HUES64 (cell line): ENCODE data around the gene JPT1. TPM values are rescaled to one million over a fixed set of nuclear protein-coding genes. Genes with fewer than 3 reads are reported as not detected.

Experiments
- H3K27ac ChIP-seq: 2 replicates; pipeline ENCODE4 v1.7.0; 2013; ENCODE audit warnings: low read depth, low read length, inconsistent platforms
- H3K27me3 ChIP-seq: 2 replicates; pipeline ENCODE4 v1.6.1; 2013; ENCODE audit warnings: mild to moderate bottlenecking, low read length; ENCODE audit not compliant: insufficient read depth
- H3K36me3 ChIP-seq: 2 replicates; pipeline ENCODE4 v1.6.1; 2013; ENCODE audit warnings: mild to moderate bottlenecking, low read length; ENCODE audit not compliant: insufficient read depth
- H3K4me1 ChIP-seq: 2 replicates; pipeline ENCODE4 v1.6.1; 2013; ENCODE audit warnings: mild to moderate bottlenecking, low read length, moderate library complexity; ENCODE audit not compliant: insufficient read depth
- H3K4me3 ChIP-seq: 2 replicates; pipeline ENCODE4 v1.5.1; 2013; ENCODE audit warnings: mild to moderate bottlenecking, low read length, moderate library complexity
- H3K9ac ChIP-seq: 2 replicates; pipeline ENCODE4 v1.6.1; 2013; ENCODE audit warnings: mild to moderate bottlenecking, low read depth, low read length
- H3K9me3 ChIP-seq: 2 replicates; pipeline ENCODE4 v1.6.1; 2013; ENCODE audit warnings: low read depth, low read length; ENCODE audit not compliant: insufficient read depth
- WGBS: fragments of 150-250, 120-280 bp; methylation state at CpG from one replicate; pipeline ENCODE4 v1.1.7; 2013; ENCODE audit warnings: missing lambda C conversion rate; 5-methylcytosine and 5-hydroxymethylcytosine counted together
- polyA plus RNA-seq, 2 experiments: library from polyadenylated mRNA; stranded (reverse); fragments of 50-300 nt; gene quantifications; one replicate each; pipeline ENCODE4 v1.2.3, GENCODE V29; 2013

JPT1 gene, protein sequence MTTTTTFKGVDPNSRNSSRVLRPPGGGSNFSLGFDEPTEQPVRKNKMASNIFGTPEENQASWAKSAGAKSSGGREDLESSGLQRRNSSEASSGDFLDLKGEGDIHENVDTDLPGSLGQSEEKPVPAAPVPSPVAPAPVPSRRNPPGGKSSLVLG
- polyA plus RNA-seq (2013, experiment 1 of 2), result 301 TPM
- polyA plus RNA-seq (2013, experiment 2 of 2), result 296 TPM

DNA sequence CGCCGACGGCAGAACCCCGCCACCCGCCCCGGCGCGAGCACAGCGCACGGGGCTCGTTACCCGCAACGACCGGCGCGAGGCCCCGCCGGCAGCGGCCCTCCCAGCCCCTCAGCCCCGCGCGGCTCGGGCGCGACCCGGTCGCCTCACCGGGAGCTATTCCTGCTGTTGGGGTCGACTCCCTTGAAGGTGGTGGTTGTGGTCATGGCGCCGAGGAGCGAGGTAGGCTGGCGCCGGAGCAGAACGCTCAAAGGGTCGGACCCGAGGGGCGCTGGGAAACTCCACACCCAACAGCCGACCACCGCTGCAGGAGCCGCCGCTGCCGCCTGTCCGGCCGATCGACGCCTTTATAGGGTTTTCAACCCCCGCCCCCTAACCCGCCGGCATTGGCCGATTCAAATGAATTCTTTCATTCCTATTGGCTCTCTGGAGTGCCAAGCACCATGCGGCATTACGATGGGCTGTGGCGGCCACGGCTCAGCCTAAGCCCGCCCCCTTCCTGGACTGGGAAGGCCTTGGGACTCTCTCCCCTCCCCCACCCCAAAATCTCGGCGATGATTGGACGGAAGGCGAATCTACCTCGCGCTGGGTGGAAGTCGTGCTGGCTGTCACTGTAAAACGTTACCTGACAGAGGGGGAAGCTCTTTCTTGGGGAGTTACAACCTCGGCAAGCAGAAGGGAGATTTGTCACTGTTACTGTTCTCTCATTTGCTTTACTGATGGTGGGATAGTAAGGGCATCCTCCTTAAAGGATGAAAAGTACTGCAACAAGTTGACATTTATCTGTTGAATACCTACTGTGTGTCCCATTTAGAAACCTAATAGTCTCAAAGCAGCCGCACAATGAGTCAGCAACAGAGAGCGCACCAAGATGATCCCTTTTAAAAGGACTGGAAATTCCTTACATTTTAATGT is at the start of gene JPT1:
JPT1 (minus strand) TSS at position 318 of the 912 bp plus-strand sequence; CDS start at position 203, 115 bp downstream.
- H3K27me3 ChIP-seq, result no peaks in the 10 kb centered on the region
- H3K4me3 ChIP-seq, result peak within 1 kb of the TSS; percentile 94
- 2% methylated on average over 67 of the region's 67 CpGs for whole genome bisulfite sequencing
- H3K36me3 ChIP-seq, result peaks cover 5% of the 10 kb centered on the region; the same call in 1 of the 2 replicates
- H3K4me1 ChIP-seq, result peaks cover 23% of the 10 kb centered on the region
- H3K27ac ChIP-seq, result peak within 1 kb of the TSS; percentile 78
- H3K9me3 ChIP-seq, result no peaks in the 10 kb centered on the region
- H3K9ac ChIP-seq, result peak within 1 kb of the TSS; percentile 95

DNA sequence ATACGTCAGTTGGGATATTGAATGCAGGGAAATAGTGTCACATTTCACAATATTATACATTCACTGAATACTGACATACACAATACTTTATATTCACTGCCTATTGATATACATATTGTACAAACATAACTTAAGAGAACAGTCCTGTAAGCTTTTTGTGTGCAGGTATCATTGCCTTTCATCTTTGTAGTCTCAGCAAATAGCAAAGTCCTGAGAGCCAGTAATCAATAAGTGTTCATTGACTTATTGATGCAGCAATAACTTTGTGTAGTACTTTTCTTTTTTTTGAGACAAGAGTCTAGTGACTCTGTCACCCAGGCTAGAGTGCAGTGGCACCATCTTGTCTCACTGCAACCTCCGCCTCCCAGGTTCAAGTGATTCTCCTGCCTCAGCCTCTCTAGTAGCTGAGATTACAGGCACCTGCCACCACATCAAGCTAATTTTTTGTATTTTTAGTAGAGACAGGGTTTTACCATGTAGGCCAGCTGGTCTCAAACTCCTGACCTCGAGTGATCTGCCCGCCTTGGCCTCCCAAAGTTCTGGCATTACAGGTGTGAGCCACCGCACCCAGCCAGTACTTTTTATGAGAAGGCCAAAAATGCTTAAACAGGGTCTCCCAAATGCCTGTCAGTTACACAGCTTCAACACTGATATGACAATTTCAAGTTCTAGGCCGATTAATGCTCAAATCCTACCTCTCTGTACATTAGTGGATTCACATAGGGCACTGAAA is 45.7 kb upstream of the JPT1 start:
- 93% methylated on average over 5 of the region's 6 CpGs for WGBS
- H3K27me3 ChIP-seq, result no peaks in the 10 kb centered on the region
- no peaks in the 10 kb centered on the region for H3K9me3 ChIP-seq
- H3K4me3 ChIP-seq, result no peak overlapping the region
- no peaks in the 10 kb centered on the region for H3K36me3 ChIP-seq
- no peak overlapping the region for H3K27ac ChIP-seq
- H3K4me1 ChIP-seq, result no peaks in the 10 kb centered on the region
- no peak overlapping the region for H3K9ac ChIP-seq

DNA sequence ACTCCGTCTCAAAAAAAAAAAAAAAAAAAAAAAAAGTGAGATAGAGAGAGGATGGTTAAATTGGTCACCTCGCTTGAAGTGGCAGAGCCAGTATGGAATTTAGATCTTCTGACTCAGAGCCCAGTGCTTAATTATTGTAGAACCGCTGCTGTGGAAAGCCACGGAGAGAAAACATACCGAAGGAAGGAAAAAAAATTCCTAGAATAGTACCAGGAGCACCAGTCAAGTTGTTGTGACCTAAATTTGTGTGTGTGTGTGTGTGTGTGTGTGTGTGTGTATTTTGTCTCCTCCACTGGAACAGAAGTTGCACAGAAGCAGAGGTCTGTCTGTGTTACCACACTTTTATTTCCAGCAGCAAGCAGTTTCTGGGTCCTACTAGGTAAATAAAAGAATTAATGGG is 40.6 kb upstream of the JPT1 start:
- 92% methylated on average over 4 of the region's 5 CpGs for WGBS
- Histone ChIP-seq H3K27ac (no peak overlapping the region), H3K27me3 (no peaks in the 10 kb centered on the region), H3K36me3 (no peaks in the 10 kb centered on the region), H3K9ac (no peak overlapping the region), H3K4me1 (no peaks in the 10 kb centered on the region), H3K9me3 (no peaks in the 10 kb centered on the region), H3K4me3 (no peak overlapping the region)

DNA sequence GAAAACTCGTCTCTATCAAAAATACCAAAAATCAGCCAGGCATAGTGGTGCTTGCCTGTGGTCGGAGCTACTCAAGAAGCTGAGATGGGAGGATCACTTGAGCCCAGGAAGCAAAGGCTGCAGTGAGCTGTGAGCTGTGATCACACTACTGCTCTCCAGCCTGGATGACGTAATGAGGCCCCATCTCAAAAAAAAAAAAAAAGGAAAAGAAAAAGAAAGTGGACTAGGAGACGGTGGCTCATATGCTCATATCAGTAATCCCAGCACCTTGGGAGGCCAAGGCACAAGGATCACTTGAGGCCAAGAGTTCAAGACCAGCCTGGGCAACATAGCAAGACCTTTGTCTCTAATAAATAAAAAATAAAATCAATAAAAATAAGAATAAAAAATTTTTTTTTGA is 37.3 kb upstream of the JPT1 start:
- no peaks in the 10 kb centered on the region for H3K36me3 ChIP-seq
- H3K4me1 ChIP-seq, result no peaks in the 10 kb centered on the region
- no peaks in the 10 kb centered on the region for H3K9me3 ChIP-seq
- no peak overlapping the region for H3K4me3 ChIP-seq
- no peak overlapping the region for H3K27ac ChIP-seq
- WGBS, result 85% methylated on average over 4 of the region's 4 CpGs
- H3K27me3 ChIP-seq, result no peaks in the 10 kb centered on the region
- H3K9ac ChIP-seq, result no peak overlapping the region

DNA sequence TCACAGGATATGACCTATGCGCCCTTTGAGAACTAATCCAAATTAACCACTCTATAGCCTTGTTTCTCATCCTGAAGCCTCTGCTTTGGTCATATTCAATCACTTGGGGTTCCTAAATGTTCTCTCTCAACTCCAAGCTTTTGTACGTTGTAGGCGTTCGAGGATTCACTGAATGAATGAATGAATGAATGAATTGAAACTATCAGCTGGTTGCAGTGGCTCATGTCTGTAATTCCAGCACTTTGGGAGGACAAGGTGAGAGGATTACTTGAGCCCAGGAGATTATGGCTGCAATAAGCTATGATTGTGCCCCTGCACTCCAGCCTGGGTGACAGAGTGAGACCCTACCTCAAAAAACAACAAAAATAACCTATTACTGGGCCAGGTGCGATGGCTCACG is 34.3 kb upstream of the JPT1 start:
- WGBS, result 92% methylated on average over 6 of the region's 6 CpGs
- H3K9ac ChIP-seq, result no peak overlapping the region
- no peaks in the 10 kb centered on the region for H3K36me3 ChIP-seq
- H3K4me3 ChIP-seq, result no peak overlapping the region
- no peak overlapping the region for H3K27ac ChIP-seq
- no peaks in the 10 kb centered on the region for H3K27me3 ChIP-seq
- H3K9me3 ChIP-seq, result no peaks in the 10 kb centered on the region
- no peaks in the 10 kb centered on the region for H3K4me1 ChIP-seq

DNA sequence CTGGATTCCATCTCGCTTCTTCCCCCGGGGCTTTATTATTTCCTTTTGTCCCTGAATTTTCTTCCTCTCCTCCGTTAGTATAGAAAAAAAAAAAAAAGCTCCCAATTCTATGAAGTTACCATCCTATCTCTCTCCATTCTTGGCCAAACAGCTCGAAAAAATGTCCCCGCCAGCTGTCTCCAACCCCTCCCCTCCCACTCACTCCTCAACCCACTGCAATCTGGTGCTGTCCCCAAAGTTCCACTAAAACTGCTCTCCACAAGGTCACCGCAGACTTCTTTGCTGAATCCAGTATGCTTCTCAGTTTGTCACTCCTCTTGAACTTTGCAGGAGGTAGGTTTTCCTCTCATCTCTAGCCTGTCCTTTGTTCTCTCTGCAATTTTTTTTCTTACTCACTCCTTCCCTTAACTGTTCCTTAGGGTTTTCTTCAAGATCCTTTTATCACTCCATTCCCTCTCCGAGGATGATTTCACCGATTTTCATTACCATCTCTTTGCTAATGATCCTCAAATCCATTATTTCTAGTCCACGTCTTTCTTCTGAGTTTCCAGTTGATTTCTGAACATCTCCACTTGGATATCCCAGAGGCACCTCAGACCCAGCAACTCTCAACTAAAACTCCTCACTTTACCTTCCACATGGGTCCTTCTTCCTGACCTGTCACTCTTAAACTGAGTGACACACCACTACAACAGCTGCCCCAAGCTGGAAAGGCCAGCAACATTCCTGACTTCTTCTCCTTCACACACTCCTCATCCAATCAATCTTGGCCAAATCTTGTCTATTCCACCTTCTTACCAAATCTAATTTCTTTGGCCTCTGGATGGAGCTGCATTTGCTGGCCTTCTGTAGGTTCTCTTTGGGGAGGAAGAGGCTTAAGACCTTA is 29.9 kb upstream of the JPT1 start:
- Histone ChIP-seq H3K27me3 (no peaks in the 10 kb centered on the region), H3K4me1 (0 out of 2 replicates have a peak, but pooled peaks cover 8% of the 10 kb centered on the region), H3K27ac (no peak overlapping the region), H3K4me3 (no peak overlapping the region), H3K36me3 (peaks cover 21% of the 10 kb centered on the region), H3K9me3 (no peaks in the 10 kb centered on the region), H3K9ac (no peak overlapping the region)
- 93% methylated on average over 9 of the region's 9 CpGs for WGBS

DNA sequence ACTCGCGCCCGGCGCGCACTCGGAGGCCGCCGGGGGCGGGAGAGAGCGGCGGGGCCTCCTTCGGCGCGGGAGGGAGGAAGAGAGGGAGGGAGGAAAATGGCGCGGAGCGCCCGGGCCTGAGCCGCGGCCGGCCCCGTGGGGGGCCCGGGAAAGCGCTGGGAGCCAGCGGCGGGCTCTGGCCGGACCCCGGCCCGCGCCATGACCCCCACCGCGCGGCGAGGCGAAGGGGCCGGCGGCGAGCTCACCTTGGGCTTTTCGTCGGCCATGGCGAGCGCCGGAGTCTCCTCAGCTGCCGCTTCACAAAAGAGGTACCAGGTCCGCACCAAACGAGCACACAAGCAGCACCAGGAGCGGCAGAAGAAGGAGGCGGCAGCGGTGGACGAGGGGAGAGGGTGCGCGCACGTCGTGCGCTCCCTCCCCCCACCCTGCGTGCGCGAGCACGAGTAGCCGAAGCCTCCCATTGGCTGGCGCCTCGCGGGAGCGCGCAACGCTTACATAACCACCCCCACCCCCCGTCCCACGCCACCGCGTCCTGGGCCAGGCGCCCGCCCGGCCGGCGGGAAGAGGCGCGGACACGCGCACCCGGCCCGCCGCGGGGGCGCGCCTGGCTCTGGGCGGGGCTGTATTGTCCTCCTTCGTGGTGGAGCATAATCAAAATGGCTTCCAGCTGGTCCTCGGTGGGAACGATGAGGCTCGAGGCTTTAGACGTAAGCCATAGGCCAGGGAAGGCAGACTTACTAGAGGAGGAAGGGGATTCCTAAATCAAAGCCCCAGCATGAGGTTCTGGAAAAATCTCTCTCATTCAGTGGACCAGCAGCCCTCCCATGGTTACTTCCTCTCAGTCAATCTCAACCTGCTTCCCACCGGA is 28.5 kb upstream of the JPT1 start, which contains the start of gene SUMO2:
SUMO2 (minus strand) TSS at position 391 of the 868 bp plus-strand sequence; CDS start at position 266, 125 bp downstream.
- peaks cover 35% of the 10 kb centered on the region for H3K36me3 ChIP-seq
- H3K27ac ChIP-seq, result peak within 1 kb of the TSS; percentile 99
- no peaks in the 10 kb centered on the region for H3K27me3 ChIP-seq
- peak within 1 kb of the TSS; percentile 99 for H3K9ac ChIP-seq
- 2% methylated on average over 86 of the region's 92 CpGs for WGBS
- peak within 1 kb of the TSS; percentile 98 for H3K4me3 ChIP-seq
- H3K4me1 ChIP-seq, result 0 out of 2 replicates have a peak, but pooled peaks cover 8% of the 10 kb centered on the region
- H3K9me3 ChIP-seq, result no peaks in the 10 kb centered on the region

DNA sequence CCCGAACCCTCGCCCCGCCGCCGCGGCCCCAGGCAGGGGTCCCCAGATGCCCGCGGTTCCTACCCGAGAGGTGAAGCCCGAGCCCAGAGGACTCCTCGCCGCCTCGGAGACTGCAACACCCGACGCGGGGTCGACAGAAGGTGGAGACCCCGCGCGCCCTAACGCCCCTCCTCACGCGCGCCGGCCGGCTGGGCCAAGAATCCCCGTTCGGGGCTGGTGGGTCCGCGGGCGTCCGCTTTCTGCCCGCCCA is 27.9 kb upstream of the JPT1 start:
- Histone ChIP-seq H3K9ac (peak overlapping the region; percentile 99), H3K4me1 (0 out of 2 replicates have a peak, but pooled peaks cover 8% of the 10 kb centered on the region), H3K27me3 (no peaks in the 10 kb centered on the region), H3K9me3 (no peaks in the 10 kb centered on the region), H3K27ac (peak overlapping the region; percentile 99), H3K4me3 (peak overlapping the region; percentile 98), H3K36me3 (peaks cover 41% of the 10 kb centered on the region)
- under 1% methylated on average over 33 of the region's 33 CpGs for WGBS

DNA sequence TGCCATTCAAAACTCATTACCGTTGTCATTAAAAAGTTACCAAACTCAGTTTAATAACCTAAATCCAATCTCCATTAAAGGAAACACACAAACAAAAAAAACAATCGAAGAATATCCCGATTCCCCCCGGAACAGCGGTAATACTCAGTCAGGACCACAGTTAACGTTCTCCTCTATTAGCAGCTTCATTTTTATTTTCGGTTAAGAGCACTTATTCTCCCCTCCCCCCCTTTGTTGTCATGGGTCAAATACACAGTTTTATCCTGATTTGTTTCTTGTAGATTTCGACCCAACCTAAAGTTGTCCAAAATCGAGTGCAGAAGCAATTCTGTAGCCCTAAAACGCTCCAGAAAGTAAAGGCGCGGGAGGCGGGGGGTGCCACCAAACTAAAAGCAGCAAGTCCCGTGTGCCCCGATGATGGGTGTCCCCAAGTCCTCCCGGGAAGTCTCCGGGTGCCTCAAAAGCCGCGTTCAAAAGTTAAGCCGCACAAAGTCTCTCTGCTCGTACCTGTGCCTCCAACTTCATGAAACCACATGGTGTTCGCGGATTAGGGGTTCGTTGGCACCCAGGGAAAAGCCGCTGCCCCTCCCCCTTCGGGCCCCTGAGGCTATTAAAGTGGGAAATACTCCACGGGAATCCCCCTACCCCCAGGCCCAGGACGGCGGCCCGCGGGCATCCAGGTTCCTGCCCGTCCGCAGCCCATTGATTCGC is 27.5 kb upstream of the JPT1 start:
- Histone ChIP-seq H3K4me3 (peak overlapping the region; percentile 98), H3K4me1 (0 out of 2 replicates have a peak, but pooled peaks cover 8% of the 10 kb centered on the region), H3K27me3 (no peaks in the 10 kb centered on the region), H3K27ac (peak overlapping the region; percentile 99), H3K36me3 (peaks cover 45% of the 10 kb centered on the region), H3K9ac (peak overlapping the region; percentile 99), H3K9me3 (no peaks in the 10 kb centered on the region)
- under 1% methylated on average over 34 of the region's 34 CpGs for WGBS
